HCT116 (cell line): ENCODE measurements around the gene FAM193B. TPM values are rescaled to one million over a fixed set of nuclear protein-coding genes. Genes with fewer than 3 reads are reported as not detected.

Experiments
- ATAC-seq: fragments of 200-7000 bp; cut with Tn5 transposase; 2 replicates; pipeline ENCODE4 v1.9.1; 2020; ENCODE audit warnings: mild to moderate bottlenecking, moderate library complexity
- BruUV-seq: library from RNA; stranded (reverse); fragments of 400-500 nt; replicated peaks from 2 replicates; lab custom pipeline; 2021; lab: Mats Ljungman, UMichigan
- CTCF ChIA-PET: fragments of 300-600 bp; sonication (Branson Sonifier 250); formaldehyde crosslinking; loops from one replicate; lab custom pipeline; 2021; ENCODE audit warnings: antibody characterized with exemption; lab: Charles Lee
- POLR2A ChIA-PET: fragments of 300-600, 350-600 bp; sonication (Branson Sonifier 250); formaldehyde crosslinking; loops from one replicate; lab custom pipeline; 2021; ENCODE audit warnings: antibody characterized with exemption; lab: Charles Lee
- RAD21 ChIA-PET, 2 experiments: fragments of 300-600 bp; sonication (Branson Sonifier 250); formaldehyde crosslinking; loops; one replicate each; lab custom pipeline; 2023; ENCODE audit warnings: low total read pairs in 2 of 2; ENCODE audit not compliant: uncharacterized antibody in 2 of 2, unreplicated experiment in 2 of 2, low non-redundant PET in 1 of 2; lab: Charles Lee
- DNase-seq: peaks from one replicate; pipeline ENCODE4 v3.0.0-alpha.2; 2010; ENCODE audit warnings: low read depth, low spot score
- H2AFZ ChIP-seq: fragments of 200-600 bp; shearing (Covaris generic), sonication (generic); 2 replicates; pipeline ENCODE4 v1.6.1; 2017; ENCODE audit warnings: low read depth, mixed run types, mixed read lengths, antibody characterized with exemption, low read length; ENCODE audit not compliant: poor library complexity, severe bottlenecking
- H3K27ac ChIP-seq: 2 replicates; pipeline ENCODE4 v1.5.1; 2012; ENCODE audit warnings: low read depth, low read length
- H3K27me3 ChIP-seq: fragments of 200-600 bp; sonication (generic); 2 replicates; pipeline ENCODE4 v1.6.1; 2016; ENCODE audit warnings: mixed run types, low read length, mixed read lengths; ENCODE audit not compliant: insufficient read depth
- H3K36me3 ChIP-seq, 2 experiments: fragments of 200-500 bp in 1 of 2; fragments of 200-600 bp in 1 of 2; sonication (Bioruptor generic) in 1 of 2; sonication (generic) in 1 of 2; 2 replicates each; pipeline versions ENCODE4 v1.5.1 to v1.6.1; 2014 to 2016; ENCODE audit warnings: low read length in 2 of 2, inconsistent platforms in 1 of 2, mixed read lengths in 1 of 2, mixed run types in 1 of 2; ENCODE audit not compliant: insufficient read depth in 2 of 2, control insufficient read depth in 1 of 2
- H3K4me1 ChIP-seq, 2 experiments: fragments of 200-600 bp in 1 of 2; sonication (generic) in 1 of 2; 2 replicates each; pipeline versions ENCODE4 v1.5.1 to v1.6.1; 2012 to 2017; ENCODE audit warnings: low read length in 2 of 2, inconsistent platforms in 1 of 2, mild to moderate bottlenecking in 1 of 2, mixed read lengths in 1 of 2, mixed run types in 1 of 2, moderate library complexity in 1 of 2; ENCODE audit not compliant: insufficient read depth in 2 of 2, control insufficient read depth in 1 of 2
- H3K4me2 ChIP-seq: fragments of 200-600 bp; sonication (generic); 2 replicates; pipeline ENCODE4 v1.6.1; 2017; ENCODE audit warnings: mixed run types, low read length, mixed read lengths
- H3K4me3 ChIP-seq, 2 experiments: fragments of 200-600 bp in 1 of 2; sonication (generic) in 1 of 2; replicated peaks in 1 of 2; 2 replicates each; pipeline ENCODE4 v1.5.1; 2011 to 2016; ENCODE audit warnings: low read length in 2 of 2, control low read depth in 1 of 2, low read depth in 1 of 2, mild to moderate bottlenecking in 1 of 2, mixed read lengths in 1 of 2, mixed run types in 1 of 2
- H3K79me2 ChIP-seq: fragments of 200-600 bp; sonication (generic); 2 replicates; pipeline ENCODE4 v1.6.1; 2017; ENCODE audit warnings: mild to moderate bottlenecking, mixed run types, low read length, moderate library complexity, mixed read lengths; ENCODE audit not compliant: insufficient read depth
- H3K9ac ChIP-seq: fragments of 200-600 bp; sonication (generic); 2 replicates; pipeline ENCODE4 v1.6.1; 2016; ENCODE audit warnings: low read length, mixed read lengths
- H3K9me2 ChIP-seq: fragments of 200-600 bp; sonication (generic), shearing (Covaris generic); 2 replicates; pipeline ENCODE4 v1.6.1; 2017; ENCODE audit warnings: mixed run types, mild to moderate bottlenecking, moderate library complexity; ENCODE audit not compliant: insufficient read depth
- H3K9me3 ChIP-seq, 2 experiments: fragments of 200-500 bp in 1 of 2; fragments of 200-600 bp in 1 of 2; sonication (Bioruptor generic) in 1 of 2; sonication (generic) in 1 of 2; 2 replicates each; pipeline ENCODE4 v1.6.1; 2014 to 2017; ENCODE audit warnings: low read length in 2 of 2, mixed read lengths in 2 of 2, inconsistent platforms in 1 of 2, low read depth in 1 of 2, mild to moderate bottlenecking in 1 of 2, mixed run types in 1 of 2, moderate library complexity in 1 of 2; ENCODE audit not compliant: control insufficient read depth in 1 of 2, insufficient read depth in 1 of 2
- H4K20me1 ChIP-seq: fragments of 200-600 bp; sonication (generic), shearing (Covaris generic); 2 replicates; pipeline ENCODE4 v1.6.1; 2017; ENCODE audit warnings: mixed run types, mild to moderate bottlenecking, moderate library complexity; ENCODE audit not compliant: insufficient read depth
- CEBPB ChIP-seq: IDR thresholded peaks from 2 replicates; pipeline ENCODE4 v1.6.1; 2012; ENCODE audit warnings: low read depth
- EGR1 ChIP-seq: IDR thresholded peaks from 2 replicates; pipeline ENCODE4 v1.6.1; 2012; ENCODE audit warnings: low read depth
- JUND ChIP-seq: IDR thresholded peaks from 2 replicates; pipeline ENCODE4 v1.6.1; 2012
- POLR2AphosphoS5 ChIP-seq: IDR thresholded peaks from 2 replicates; pipeline ENCODE4 v1.6.1; 2011; ENCODE audit warnings: mild to moderate bottlenecking, low read depth, low read length, moderate library complexity
- RAD21 ChIP-seq: IDR thresholded peaks from 2 replicates; pipeline ENCODE4 v1.6.1; 2012; ENCODE audit warnings: low read depth, mild to moderate bottlenecking
- SP1 ChIP-seq: IDR thresholded peaks from 2 replicates; pipeline ENCODE4 v1.6.1; 2012; ENCODE audit warnings: low read depth
- SRF ChIP-seq: IDR thresholded peaks from 2 replicates; pipeline ENCODE4 v1.6.1; 2012; ENCODE audit warnings: low read depth
- TCF7L2 ChIP-seq: IDR thresholded peaks from 2 replicates; pipeline ENCODE4 v1.7.0; 2011; ENCODE audit warnings: borderline replicate concordance, inconsistent platforms; ENCODE audit not compliant: insufficient read depth, insufficient read length; ENCODE audit errors: extremely low read depth
- ZNF274 ChIP-seq: fragments of 200-500 bp; sonication (Bioruptor generic); IDR thresholded peaks from 2 replicates; pipeline ENCODE4 v1.6.1; 2014; ENCODE audit warnings: mild to moderate bottlenecking, low read depth, low read length, inconsistent platforms
- intact Hi-C: fragments of 100-400 bp; cut with micrococcal nuclease; formaldehyde crosslinking; loops from 2 replicates; pipeline ENCODE4 v1.10.0; 2022
- total RNA-seq: library from RNA; stranded (reverse); gene quantifications from one replicate; pipeline ENCODE4 v1.2.1, GENCODE V29; 2021; ENCODE audit not compliant: unreplicated experiment
- TF ChIP-seq, protein P1 (sequence below), 3 experiments: fragments of 200-600 bp in 1 of 3; sonication (generic) in 1 of 3; IDR thresholded peaks in 2 of 3; conservative IDR thresholded peaks in 1 of 3; 2 replicates each; pipeline ENCODE4 v1.5.1; 2012 to 2017; ENCODE audit warnings: low read depth in 2 of 3, low read length in 2 of 3, antibody characterized with exemption in 1 of 3, borderline replicate concordance in 1 of 3, control low read depth in 1 of 3, mild to moderate bottlenecking in 1 of 3, mixed read lengths in 1 of 3, mixed run types in 1 of 3, moderate library complexity in 1 of 3; ENCODE audit not compliant: insufficient read depth in 1 of 3

Gene FAM193B
- total RNA-seq, 1 experiment from 2014 or later = 54.0 TPM

DNA sequence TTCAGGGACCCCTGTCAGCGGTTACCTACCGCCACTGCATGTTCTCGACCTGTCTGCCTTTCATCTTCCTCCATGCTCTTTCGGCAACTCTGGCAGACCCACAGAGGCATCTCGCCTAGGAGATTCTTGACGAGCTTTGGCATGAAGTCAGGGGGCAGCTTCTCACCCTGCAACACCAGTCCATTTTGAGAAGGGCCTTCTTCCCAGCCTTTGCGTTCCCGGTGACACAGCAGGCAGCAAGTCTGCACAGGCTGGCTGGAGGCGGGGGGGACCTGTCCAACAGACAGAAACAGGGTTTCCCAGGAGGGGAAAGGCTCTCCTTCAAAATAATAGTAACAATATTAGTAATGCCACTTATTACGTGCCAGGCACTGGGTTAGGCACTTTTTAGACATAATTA is 15.5 kb downstream of the FAM193B start:
- Histone ChIP-seq H3K27me3 (no peaks in the 10 kb centered on the region), H3K9me3 (no peaks in the 10 kb centered on the region), H3K9me2 (no peaks in the 10 kb centered on the region), H3K4me1 (no peaks in the 10 kb centered on the region), H4K20me1 (peaks cover 4% of the 10 kb centered on the region; the same call in 1 of the 2 replicates), H3K4me2 (no peak overlapping the region), H3K27ac (no peak overlapping the region), H3K79me2 (peaks cover 30% of the 10 kb centered on the region), H3K9ac (no peak overlapping the region), H3K4me3 (no peak overlapping the region), H3K36me3 (peaks cover 9 to 22% of the 10 kb centered on the region in 2 experiments; a peak in 3 of 4 replicates), H2AFZ (no peak overlapping the region)
- CTCF ChIA-PET = no interaction called here
- no peak for ATAC-seq
- RAD21 ChIA-PET = no interaction called here
- no peak for DNase-seq
- intact Hi-C loops = no loop called here
- POLR2A ChIA-PET = no interaction called here
- no TSS peak for BruUV-seq
- TF ChIP-seq TCF7L2 (no peak), ZNF274 (no peak), EGR1 (no peak), SP1 (no peak), RAD21 (no peak), POLR2AphosphoS5 (no peak), CEBPB (no peak), JUND (no peak), SRF (no peak)
- TF ChIP-seq, protein P1, sequence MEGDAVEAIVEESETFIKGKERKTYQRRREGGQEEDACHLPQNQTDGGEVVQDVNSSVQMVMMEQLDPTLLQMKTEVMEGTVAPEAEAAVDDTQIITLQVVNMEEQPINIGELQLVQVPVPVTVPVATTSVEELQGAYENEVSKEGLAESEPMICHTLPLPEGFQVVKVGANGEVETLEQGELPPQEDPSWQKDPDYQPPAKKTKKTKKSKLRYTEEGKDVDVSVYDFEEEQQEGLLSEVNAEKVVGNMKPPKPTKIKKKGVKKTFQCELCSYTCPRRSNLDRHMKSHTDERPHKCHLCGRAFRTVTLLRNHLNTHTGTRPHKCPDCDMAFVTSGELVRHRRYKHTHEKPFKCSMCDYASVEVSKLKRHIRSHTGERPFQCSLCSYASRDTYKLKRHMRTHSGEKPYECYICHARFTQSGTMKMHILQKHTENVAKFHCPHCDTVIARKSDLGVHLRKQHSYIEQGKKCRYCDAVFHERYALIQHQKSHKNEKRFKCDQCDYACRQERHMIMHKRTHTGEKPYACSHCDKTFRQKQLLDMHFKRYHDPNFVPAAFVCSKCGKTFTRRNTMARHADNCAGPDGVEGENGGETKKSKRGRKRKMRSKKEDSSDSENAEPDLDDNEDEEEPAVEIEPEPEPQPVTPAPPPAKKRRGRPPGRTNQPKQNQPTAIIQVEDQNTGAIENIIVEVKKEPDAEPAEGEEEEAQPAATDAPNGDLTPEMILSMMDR (IDR thresholded peaks at IDR 0.05 in 2 of 3, conservative IDR thresholded peaks at IDR 0.05 in 1 of 3; ENCODE audit: borderline replicate concordance in 1 of 3, insufficient read depth in 1 of 3, low read depth in 2 of 3, low read length in 2 of 3) = no peak
